NCI-H1694 (cell line): ENCODE results near the gene SYT7.
"Not testable (repeated sequence)": the region's sequence is repeated elsewhere in the genome, so short reads cannot be mapped to it uniquely, and the experiment has no call there.

Source experiments
- DNase-seq: peaks from one replicate; lab custom pipeline; 2025; lab: John Stamatoyannopoulos, UW

SYT7 gene

DNA sequence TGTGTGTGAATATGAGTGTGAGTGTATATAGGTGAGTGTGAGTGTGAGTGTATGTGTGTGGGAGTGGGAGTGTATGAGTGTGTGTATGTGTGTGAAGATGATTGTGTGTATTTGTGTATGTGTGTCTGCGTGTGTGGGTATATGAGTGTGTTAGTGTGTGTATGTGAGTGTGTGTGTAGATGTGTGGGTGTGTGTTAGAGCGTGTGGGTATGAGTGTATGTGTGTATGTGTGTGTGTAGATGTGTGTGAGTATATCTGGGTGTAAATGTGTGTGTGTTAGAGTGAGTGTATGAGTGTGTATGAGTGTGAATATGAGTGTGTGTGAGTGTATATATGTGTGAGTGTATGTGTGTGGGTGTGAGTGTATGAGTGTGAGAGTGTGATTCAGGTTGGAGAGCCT, 83.4 kb downstream of the SYT7 start:
- DNase-seq: no peak

DNA sequence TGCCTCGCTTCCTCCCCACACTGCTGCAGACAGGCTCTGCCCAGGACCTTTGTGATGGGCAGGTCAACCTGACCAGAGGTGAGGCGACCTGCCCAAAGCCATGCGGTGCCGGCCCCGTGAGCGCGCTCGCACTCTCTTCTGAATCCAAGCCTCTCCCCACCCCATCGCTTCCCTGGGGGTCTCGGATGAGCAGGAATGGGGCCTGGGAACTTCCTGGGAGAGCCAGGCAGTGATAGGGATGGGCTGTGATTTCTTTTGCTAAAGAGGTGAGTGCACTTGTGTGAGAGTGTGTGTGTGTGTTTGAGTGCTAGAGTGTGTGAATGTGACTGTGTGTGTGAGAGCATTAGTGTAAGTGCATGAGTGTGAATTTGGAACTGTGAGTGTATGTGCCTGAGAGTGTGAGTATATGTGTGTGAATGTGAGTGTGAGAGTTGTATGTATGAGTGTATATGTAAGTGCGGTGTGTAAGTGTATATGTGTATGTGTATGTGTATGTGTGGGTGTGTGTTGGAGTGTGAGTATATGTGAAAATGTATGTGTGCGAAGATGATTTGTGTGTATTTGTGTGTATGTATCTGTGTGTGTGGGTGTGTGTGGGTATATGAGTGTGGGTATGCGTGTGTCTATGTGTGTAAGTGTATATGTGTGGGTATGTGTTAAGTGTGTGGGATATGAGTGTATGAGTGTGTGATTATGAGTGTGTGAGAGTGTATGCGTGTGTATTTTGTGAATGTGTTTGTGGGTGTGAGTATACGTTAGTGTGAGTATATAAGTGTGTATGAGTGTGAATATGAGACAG, 84.1 kb downstream of the SYT7 start:
- no peak for DNase-seq

DNA sequence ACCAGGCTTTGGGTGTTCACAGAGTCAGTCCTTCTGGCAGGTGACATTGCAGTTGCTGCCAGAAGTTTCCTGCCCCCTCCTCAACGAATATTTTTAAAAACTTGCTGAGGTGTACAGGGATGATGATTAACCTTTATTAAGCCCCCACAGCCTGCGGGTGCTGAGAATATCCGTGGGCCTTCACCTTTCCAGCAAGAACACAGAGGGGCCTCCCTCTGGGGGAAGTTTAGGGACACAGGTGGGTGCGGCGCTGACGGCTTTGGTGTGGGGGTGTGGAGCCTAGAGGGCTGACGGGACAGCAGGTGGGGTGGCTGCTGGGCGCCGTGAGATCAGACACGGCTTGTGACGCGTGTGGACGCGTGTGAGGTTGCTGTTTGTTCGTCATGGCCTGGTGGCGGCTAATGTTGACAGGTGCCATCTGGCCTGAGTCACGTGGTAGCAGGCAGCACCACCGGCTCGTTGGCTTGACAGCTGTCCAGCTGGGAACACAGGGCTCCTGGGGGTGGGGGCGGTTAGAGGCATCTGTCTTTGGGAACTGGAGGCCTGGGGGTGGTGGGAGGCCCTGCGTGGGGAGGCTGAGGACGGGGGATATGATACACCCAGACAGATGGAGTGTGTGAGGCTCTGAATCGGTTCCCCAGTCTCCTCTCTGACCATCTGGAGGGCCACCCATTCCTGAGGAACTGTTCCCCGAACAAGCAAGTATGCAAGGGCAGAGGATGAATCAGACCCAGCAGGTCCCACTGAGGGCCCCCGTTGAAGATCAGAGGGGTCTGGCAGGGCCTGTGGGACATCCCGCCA, 84.9 kb downstream of the SYT7 start:
- DNase-seq: peak; percentile 82

DNA sequence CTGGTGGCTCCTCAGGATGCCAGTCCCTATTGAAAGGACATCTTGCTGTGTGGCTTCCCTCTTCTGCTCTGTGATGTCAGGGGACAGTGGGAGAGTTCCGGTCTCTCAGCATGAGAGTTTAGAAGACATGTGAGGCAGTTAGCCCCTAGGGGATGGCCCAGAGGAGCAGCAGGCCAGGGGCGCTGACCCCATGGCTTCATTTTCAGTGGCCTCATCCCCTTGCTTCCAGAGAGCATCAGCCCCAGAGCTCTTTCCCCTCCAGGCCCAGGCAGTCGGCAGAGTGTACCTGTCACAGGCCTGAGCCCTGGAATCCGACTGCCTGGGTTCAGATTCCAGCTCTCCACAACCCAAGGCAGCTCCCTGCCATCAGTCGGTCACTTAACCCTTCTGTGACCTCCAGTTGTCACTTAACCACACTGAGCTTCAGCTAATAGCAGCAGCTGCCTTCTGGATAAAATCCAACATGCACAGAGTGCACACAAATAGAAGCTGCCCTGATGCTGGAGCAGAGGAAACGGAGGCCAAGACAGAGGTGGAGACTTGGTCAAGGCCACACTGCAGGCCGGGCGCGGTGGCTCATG, 86.4 kb downstream of the SYT7 start:
- no peak for DNase-seq

DNA sequence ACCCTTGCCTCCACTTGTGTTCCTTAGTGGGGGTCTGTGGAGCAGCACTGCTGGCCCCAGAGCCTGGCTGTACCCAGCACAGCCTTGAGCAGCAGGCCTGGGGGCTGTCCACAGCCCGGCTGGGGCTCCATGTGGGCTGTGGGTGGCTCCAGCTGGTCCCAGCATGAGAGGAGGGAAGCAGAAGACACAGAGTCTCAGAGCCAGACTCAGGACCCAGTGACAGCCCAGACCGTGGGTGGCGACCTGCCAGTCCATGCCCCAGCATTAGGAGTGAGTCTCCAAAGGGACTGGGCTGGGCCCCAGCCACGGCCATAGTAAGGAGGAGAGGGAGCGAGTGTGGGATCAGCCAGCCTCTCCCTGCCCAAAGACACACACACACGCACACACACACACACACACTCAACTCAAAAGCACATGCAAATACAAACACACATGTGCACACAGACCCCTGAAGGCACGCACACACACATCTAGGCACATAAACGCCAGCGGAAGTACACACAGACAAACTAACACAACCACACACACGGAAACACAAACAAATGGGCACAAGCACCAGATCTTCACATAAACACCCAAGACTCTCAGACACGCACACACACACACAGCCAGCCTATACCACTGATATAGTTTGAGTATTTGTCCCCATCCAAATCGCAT, 89.0 kb downstream of the SYT7 start:
- no peak for DNase-seq

DNA sequence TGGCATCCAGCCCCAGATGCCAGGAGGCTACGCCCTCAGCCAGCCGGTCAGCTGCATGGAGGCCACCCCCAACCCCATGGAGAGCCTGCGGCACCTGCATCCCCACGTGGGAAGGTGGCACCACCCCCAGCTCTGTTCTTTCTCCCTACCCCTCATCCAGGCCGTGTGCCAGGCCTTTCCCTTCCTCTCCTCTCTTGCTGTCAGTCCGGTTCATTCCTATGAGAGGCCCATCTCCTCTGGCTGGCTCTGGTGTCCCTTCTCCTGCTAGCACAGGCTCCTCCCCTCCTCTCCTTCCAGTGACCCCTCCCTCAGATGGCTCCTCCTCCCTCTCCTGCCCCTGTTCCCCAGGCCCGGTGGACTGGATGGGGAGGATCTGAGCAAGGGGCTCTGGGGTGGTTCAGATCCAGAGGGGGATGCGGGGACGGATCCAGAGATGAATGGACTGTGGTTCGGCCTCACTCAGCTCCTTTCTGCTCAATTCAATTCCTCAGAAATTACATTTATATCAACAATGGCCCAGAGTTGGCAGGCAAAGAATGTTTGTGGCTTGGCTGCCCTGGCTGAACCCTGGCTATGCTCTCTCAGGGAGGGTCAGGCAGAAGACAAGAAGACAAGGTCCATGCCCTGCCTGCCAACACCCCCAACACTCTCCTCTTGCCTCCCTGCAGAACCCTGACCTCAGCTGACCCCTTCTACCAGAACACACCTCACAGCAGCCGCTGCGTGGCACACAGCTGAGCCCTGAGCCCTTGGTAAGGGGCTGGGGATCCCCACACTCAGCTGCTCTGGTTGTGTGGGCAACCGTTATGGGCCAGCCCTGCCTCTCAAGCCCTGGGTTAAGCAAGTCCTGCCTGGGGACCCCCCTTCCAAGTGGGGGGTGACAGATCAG, 90.8 kb downstream of the SYT7 start:
- DNase-seq: no peak

DNA sequence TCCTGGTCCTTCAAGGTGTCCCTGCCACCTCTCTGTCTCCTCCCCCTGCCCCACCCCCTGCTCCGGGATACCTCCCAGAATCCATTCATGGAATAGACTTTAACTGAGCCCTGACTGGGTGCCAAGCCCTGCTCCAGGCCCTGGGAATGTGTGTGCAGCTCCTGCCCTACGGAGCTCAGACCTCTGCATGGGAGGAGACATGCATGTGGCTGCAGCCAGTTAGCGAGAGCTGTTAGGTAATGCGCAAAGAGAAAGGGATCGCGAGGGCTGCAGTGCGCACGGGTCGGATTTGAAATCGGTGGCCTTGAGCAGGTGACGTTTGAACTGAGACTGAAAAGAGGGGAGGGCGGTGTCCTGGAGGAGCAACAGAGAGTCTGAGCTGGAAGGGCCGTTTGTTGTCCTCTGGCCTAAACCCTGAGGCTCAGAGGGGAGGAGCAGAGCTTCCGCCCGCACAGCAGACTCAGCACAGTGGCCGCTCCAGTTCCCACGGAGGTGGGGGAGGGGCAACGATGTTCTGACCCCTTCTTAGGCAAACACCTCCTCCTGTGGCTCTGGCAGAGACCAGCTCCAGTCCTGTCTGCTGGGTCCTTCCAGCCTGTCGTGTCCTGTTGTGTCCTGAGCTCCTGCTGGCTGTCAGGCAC, 92.1 kb downstream of the SYT7 start:
- DNase-seq: no peak

DNA sequence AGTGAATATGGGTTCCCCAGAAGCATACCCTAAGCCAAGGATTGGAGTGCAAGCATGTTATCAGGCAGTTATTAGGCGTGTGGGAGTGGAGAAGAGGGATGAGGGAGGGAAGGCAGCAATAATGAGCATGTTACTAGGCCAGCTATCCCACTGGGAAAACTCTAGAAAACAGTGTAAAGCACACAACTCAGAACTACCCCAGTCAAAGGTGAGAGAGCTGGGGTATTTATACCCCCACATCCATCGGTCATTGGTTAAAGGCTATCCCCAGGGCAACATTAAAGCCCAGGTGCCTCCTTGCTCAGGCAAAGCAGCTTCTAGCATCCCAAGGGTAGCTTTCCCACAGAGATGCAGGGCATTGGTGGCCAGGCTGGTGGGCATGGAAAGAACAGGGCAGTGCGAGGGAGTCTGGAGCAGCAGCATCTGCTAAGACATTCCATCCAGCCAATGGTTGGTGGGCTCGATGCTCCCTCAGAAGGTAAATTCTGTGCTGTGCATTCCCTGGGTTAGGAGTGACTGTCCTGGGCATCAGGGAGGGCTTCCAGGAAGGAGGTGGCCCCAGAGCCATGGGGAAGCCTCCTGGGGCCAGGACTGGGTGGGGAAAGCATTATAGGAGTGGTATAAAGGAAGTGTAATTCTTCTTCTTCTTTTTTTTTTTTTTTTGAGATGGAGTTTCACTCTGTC, 93.4 kb downstream of the SYT7 start:
- DNase-seq: no peak

DNA sequence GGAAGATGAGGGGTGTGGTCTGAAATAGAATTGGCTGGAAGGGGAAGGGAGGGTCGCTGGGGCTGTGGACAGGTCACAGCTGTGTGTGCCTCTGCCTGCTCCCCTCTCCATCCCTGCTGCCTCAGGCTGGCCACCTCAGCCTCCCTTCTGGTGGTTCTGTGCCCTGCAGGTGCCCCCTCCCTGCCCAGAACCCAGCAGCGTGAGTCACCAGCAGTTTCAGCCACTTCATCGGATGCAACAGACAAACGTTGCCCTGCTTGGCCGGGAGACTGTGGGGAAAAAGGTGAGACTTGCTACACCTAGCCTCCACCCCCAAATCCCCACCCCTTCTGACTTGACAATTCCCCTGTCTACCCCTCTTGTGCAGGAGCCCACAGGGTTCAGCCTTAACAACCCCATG, 94.1 kb downstream of the SYT7 start:
- DNase-seq: no peak

DNA sequence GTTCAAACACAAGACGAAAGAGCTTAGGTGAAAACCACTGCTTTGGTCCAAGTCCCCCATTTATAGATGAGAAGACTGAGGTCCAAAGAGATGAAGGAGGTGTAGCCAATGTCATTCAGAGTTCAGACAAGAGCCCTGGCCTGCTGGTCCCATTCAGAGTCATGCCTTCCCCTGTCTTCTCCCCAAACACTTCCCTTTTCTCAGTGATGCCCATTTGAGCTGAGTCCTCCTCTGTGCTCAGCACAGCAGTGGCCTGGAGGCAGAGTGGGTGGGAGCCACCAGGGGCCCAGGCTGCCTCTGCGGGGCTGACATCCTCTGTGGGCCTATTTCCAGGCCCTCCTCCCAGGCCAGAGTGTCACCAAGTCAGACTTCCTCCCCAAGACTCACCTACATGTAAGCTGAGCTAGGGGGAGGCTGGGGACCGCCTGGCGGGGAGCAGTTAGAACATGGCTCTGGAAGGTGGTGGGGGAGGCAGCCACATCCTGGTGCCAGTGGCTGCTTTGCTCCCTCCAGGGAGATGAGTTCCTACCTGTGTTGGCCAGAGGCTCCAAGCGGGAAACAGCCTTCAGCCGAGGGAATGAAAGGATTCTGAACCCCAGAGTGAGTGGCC, 94.8 kb downstream of the SYT7 start:
- no peak for DNase-seq

DNA sequence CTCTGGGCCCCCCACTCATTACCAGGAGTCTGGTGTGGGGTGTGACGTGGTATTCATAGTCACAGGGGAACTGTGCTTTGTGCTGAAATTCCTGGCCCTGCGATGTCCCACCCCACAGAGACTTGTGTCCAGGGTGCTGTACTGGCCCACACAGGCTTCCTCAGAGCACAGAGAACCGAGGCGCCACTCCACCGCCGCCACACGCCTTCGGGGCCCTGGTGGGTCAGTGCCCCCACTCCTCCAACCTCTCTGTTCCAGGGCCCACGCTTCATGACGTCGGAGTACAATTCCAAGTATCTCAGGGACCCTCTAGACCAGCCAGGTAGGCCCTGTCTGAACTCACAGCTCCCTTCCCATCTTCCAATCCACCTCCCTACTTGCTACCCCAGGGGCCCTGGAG, 95.8 kb downstream of the SYT7 start:
- no peak for DNase-seq

DNA sequence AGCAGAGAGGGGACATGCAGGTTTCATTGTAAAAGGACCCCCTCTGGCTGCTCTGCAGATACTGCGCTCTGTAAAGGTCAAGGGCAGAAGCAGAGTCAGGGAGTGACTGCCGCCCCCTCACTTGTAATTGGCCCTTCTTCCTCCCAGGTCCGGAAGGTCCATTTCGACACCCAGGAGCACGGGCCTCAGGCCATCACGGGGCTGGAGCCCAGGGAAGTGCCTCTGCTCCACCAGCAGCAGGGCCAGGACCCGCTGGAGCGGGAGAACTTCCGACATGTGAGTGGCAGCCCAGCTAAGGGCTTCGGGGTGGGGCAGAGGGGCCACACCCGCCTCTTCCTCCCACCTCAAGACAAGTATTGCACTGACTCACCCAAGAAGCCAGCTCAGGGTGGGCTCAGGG, 96.3 kb downstream of the SYT7 start:
- no peak for DNase-seq

DNA sequence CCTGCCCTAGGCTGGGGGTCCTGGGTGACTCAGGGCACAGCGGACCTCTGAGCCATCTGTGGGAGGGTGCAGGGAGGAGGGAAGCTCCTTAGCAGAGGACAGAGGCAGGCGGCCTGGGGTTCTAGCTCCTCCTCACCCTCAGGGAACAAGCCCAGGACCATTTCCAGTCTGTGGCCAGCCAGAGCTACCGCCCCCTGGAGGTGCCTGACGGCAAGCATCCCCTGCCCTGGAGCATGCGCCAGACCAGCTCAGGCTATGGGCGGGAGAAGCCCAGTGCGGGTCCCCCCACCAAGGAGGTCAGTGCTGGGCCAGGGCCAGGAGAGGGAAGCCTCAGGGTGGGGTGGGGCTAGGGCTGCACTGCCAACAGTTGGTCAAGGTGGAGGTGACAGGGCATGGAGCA, 98.4 kb downstream of the SYT7 start:
- DNase-seq: no peak

DNA sequence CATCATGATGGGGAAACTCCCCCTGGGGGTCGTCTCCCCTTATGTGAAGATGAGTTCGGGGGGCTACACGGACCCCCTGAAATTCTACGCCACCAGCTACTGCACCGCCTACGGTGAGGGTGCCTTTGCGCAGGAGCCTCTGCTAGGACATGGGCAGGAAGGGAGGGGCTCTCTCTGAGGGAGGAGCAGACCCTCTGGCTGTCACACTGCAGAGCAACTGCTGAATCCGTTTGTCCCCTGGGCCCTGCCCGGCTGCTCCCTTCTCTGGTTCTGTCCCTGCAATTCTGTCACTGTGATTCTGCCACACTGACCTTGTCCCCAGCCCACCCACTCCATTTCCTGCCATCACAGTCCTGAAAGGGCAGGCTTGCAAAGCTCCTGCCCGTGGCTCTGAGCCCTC, 99.1 kb downstream of the SYT7 start:
- DNase-seq: no peak

DNA sequence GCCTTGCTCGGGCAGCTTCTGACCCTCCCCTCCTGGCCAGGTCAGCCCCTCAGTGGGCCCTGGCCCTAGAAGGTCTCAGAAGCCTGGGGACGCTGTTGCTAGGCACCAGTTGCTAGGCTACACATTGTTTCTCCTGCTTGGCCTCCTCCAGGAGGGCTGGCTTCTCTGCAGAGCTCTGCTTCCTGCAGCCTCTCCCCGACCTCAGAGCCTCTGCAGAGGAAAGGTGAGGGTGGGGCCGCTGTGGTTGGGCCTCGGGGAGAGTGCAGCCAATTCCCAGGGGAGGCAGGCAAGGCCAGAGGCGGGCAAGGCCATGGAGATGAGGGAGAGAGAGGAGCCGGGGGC, 99.9 kb downstream of the SYT7 start:
- DNase-seq: no peak

DNA sequence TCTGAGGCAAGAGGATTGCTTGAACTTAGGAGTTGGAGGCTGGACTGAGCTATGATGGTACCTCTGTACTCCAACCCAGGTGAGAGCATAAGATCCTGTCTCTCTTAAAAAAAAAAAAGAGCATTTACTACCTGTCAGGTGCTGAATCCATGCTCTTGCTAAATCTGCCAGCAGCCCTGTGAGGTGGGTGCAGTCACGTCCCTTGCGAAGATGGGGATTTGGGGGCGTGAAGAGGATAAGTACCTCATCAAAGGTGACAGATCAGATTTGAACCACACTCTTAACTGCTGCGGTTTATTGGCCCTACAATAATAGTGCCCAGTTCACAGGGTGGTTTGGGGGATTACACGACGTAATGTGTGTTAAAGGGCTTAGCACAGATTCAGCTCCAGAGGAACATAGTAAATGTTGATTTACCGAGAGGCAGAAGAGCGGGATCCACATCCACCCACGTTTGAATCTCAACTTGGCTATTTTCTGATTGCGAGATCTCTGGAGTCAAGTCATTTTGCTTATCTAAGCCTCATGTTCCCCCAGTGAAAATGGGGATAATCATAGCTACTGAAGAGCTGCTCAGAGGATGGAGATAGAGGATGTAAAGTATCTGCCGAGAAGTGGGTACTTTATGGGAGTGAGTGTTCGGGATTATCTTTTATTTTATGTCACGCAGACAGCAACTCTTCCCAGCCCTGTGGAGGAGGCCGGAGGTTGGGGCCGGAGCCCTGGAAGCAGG, 100.4 kb downstream of the SYT7 start:
- DNase-seq: no peak

DNA sequence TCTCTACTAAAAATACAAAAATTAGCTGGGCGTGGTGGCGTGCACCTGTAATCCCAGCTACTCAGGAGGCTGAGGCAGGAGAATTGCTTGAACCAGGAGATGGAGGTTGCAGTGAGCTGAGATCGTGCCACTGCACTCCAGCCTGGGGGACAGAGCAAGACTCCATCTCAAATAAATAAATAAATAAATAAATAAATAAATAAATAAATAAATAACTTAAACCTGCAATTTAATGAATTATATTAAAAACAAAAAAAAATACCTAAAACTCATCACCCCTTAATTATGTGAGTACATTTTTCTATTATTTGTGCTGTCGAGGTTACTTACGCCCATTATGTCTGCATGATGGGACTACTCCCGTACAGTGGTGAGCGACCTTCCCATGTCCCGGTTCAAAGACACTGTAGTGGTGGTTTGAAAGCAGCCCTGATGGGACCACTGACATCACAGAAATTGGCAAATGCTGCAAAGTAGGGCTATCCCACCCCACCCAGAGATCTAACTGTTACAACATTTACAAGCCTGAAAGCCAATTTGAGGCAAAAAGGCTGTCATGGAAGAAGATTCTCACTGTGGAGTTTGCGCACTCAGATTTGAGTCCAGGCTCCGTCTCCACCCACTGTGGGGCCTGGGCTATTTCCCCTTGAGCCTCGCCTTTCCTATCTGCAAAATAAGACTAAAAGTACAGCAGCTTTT, 101.4 kb downstream of the SYT7 start:
- not testable (repeated sequence) for DNase-seq

DNA sequence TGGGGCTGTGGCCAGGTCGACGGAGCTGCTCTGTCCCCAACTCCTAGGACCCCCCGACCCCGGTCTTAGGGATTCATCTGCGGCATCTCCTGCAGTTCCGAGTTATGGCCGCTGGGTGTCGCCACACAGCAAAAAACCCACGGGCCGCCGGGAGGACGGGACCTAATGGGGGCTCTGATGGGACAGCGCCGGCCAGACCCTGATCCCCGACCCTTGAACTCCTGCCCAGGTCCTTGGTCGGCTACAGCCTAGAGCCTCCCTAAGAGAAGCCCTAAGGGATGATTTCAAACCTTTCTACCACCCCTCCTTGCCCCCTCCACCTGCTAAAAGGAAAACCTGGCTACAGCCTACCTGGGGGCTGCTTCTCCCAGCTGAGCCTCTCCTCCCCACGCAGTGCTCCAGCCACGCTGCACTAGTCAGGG, 103.1 kb downstream of the SYT7 start:
- DNase-seq: no peak

DNA sequence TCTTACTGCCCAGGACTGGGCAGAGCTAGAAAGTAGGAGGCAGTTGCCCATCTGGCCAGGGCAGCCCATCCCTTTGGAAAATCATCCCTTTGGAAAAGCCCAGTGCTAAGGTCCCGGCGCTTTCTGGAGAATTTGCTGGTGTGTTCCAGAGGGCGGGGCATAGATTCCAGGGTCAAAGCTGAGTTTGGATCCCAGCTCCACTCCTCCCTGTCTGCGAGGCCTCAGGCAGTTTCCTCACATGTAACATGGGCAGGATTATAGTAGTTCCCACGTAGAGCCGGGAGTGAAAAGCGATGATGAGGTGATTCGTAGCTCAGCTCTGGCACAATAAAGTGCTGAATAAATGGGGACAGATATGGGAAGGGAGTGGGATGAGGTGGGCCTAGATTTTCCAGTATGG, 103.8 kb downstream of the SYT7 start:
- no peak for DNase-seq
